GM19372 (cell line): ENCODE results near the gene PNKP.

Source experiments
- ATAC-seq: cut with Tn5 transposase; IDR thresholded peaks from one replicate; pipeline ENCODE4 v1.9.1; 2021; ENCODE audit warnings: mild to moderate bottlenecking, low read depth, moderate library complexity; ENCODE audit not compliant: unreplicated experiment

The PNKP gene

GRCh38 chr19:49847731-49848696, 19.4 kb downstream of the PNKP start:
- no peak for ATAC-seq

GRCh38 chr19:49846408-49846807, 21.0 kb downstream of the PNKP start:
- no peak for ATAC-seq

- no peak for ATAC-seq
Observed at GRCh38 chr19:49845414-49845813, 22.0 kb downstream of the PNKP start.

GRCh38 chr19:49844138-49845095, 23.0 kb downstream of the PNKP start:
- no peak for ATAC-seq

- no peak for ATAC-seq
Observed at GRCh38 chr19:49843265-49843664, 24.1 kb downstream of the PNKP start.

- ATAC-seq, result no peak
Observed at GRCh38 chr19:49840736-49841249, 26.6 kb downstream of the PNKP start.

- no peak for ATAC-seq
Observed at GRCh38 chr19:49840321-49840720, 27.1 kb downstream of the PNKP start.

- ATAC-seq, result no peak
Observed at GRCh38 chr19:49839713-49840112, 27.7 kb downstream of the PNKP start.

GRCh38 chr19:49838885-49839588, 28.3 kb downstream of the PNKP start:
- no peak for ATAC-seq

- no peak for ATAC-seq
Observed at GRCh38 chr19:49837425-49837824, 30.0 kb downstream of the PNKP start.

- ATAC-seq, result no peak
Observed at GRCh38 chr19:49837009-49837310, 30.4 kb downstream of the PNKP start.

GRCh38 chr19:49836176-49837008, 31.0 kb downstream of the PNKP start:
- ATAC-seq, result no peak

- ATAC-seq, result no peak
Observed at GRCh38 chr19:49835562-49835961, 31.8 kb downstream of the PNKP start.

- ATAC-seq, result no peak
Observed at GRCh38 chr19:49833599-49833998, 33.8 kb downstream of the PNKP start.

GRCh38 chr19:49832556-49832955, 34.8 kb downstream of the PNKP start:
- no peak for ATAC-seq

GRCh38 chr19:49831592-49831991, 35.8 kb downstream of the PNKP start:
- ATAC-seq, result no peak

GRCh38 chr19:49830766-49831165, 36.6 kb downstream of the PNKP start:
- no peak for ATAC-seq

GRCh38 chr19:49829721-49830120, 37.7 kb downstream of the PNKP start:
- ATAC-seq, result no peak

- no peak for ATAC-seq
Observed at GRCh38 chr19:49829200-49829599, 38.2 kb downstream of the PNKP start.

- no peak for ATAC-seq
Observed at GRCh38 chr19:49827034-49827433, 40.3 kb downstream of the PNKP start.
